ENCODE results near the gene S100A14. TPM values are rescaled to one million over a fixed set of nuclear protein-coding genes. Genes with fewer than 3 reads are reported as not detected.

The S100A14 gene
- total RNA-seq, 1 experiment from 2014 or later, result 0.63 TPM

DNA sequence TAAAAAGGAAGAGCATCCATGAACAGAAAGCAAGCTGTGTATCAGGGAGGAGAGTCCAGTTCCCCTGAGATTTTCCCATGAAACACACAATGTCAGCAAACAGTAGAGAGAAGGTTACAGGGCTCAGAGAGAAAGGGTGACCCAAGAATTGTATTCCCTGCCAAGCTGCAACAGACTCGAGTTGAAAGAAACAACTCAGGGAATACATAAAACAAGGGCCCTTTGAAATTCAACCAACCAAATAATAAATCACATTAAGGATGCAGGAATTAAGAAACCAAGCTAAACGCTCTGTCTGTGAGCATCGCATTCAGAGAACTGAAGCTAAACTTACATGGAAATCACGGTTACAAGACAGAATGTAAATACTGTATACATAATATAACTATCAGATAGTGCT lies 23.4 kb downstream of the S100A14 start:
- WGBS (ENCODE audit: extremely low coverage, insufficient read length, low lambda C conversion rate), result no CpG with 5 or more reads among the region's 4 CpGs
- Mint-ChIP-seq H3K36me3 (ENCODE audit: insufficient read depth in 1 of 3, low read depth in 3 of 3) (no peaks in the 10 kb centered on the region), H3K9me3 (no peaks in the 10 kb centered on the region), H3K27me3 (ENCODE audit: low read depth) (no peaks in the 10 kb centered on the region), H3K4me3 (no peak overlapping the region), H3K27ac (no peak overlapping the region; a peak in 1 of 7 replicates), H3K4me1 (peaks cover 3 to 7% of the 10 kb centered on the region in 2 experiments; a peak in 3 of 4 replicates)
- Histone ChIP-seq H2AK5ac (ENCODE audit: insufficient read length, low read length) (no peak overlapping the region), H3K56ac (ENCODE audit: insufficient read length, low read depth, low read length) (no peak overlapping the region), H3K4me1 (ENCODE audit: insufficient read depth, low read length) (no peaks in the 10 kb centered on the region; the same call in 1 of the 2 replicates), H3K9ac (ENCODE audit: extremely low read depth, insufficient read length, low read length) (no peak overlapping the region), H4K91ac (ENCODE audit: insufficient read length, low read depth, low read length) (no peak overlapping the region), H2BK5ac (ENCODE audit: insufficient read length, low read length) (no peak overlapping the region), H2BK12ac (ENCODE audit: insufficient read length, low read depth, low read length) (no peak overlapping the region), H2AFZ (ENCODE audit: low read length) (no peak overlapping the region), H3T11ph (ENCODE audit: low read length) (no peak overlapping the region), H3K27ac (ENCODE audit: insufficient read length, low read depth, low read length) (no peak overlapping the region), H2BK20ac (ENCODE audit: low read depth, low read length, poor library complexity, severe bottlenecking) (no peak overlapping the region), H4K20me1 (ENCODE audit: control insufficient read depth, insufficient read depth, insufficient read length) (no peaks in the 10 kb centered on the region), H3K4ac (ENCODE audit: low read depth, low read length) (no peak overlapping the region), H3K27me3 (ENCODE audit: insufficient read depth, low read length) (no peaks in the 10 kb centered on the region), H3K79me2 (ENCODE audit: insufficient read depth, low read length) (no peaks in the 10 kb centered on the region), H3K18ac (ENCODE audit: insufficient read length, low read depth, low read length) (no peak overlapping the region), H3K4me2 (ENCODE audit: insufficient read depth, insufficient read length, low read length) (no peak overlapping the region), H3K23ac (ENCODE audit: insufficient read length, low read depth, low read length) (no peak overlapping the region), H3K23me2 (ENCODE audit: insufficient read length, low read depth, low read length, poor library complexity, severe bottlenecking) (no peaks in the 10 kb centered on the region), H3K14ac (ENCODE audit: insufficient read depth, low read length) (no peak overlapping the region), H4K5ac (ENCODE audit: insufficient read length, low read depth, low read length) (no peak overlapping the region), H3K79me1 (ENCODE audit: insufficient read depth, low read depth, low read length, poor library complexity, severe bottlenecking) (no peaks in the 10 kb centered on the region), H2BK15ac (ENCODE audit: low read depth, low read length) (no peak overlapping the region), H2BK120ac (ENCODE audit: low read depth, low read length, poor library complexity, severe bottlenecking) (no peak overlapping the region), H4K8ac (replicated peaks; ENCODE audit: insufficient read length, low read depth, low read length) (no peak overlapping the region), H3K9me3 (ENCODE audit: control insufficient read depth, low read depth, low read length) (no peaks in the 10 kb centered on the region)
- TF ChIP-seq, protein P1, sequence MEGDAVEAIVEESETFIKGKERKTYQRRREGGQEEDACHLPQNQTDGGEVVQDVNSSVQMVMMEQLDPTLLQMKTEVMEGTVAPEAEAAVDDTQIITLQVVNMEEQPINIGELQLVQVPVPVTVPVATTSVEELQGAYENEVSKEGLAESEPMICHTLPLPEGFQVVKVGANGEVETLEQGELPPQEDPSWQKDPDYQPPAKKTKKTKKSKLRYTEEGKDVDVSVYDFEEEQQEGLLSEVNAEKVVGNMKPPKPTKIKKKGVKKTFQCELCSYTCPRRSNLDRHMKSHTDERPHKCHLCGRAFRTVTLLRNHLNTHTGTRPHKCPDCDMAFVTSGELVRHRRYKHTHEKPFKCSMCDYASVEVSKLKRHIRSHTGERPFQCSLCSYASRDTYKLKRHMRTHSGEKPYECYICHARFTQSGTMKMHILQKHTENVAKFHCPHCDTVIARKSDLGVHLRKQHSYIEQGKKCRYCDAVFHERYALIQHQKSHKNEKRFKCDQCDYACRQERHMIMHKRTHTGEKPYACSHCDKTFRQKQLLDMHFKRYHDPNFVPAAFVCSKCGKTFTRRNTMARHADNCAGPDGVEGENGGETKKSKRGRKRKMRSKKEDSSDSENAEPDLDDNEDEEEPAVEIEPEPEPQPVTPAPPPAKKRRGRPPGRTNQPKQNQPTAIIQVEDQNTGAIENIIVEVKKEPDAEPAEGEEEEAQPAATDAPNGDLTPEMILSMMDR (conservative IDR thresholded peaks at IDR 0.05), result no peak
- no peak for DNase-seq
